NOMO-1 (cell line): ENCODE measurements around the gene B4GALNT2.
"Not testable (repeated sequence)": the region's sequence is repeated elsewhere in the genome, so short reads cannot be mapped to it uniquely, and the experiment has no call there.

ENCODE experiments used
- DNase-seq, 2 experiments: peaks; one replicate each; lab custom pipeline; 2025; ENCODE audit not compliant: unreplicated experiment in 2 of 2; lab: John Stamatoyannopoulos, UW

Gene B4GALNT2

GRCh38 chr17:49170711-49171110 lies 38.1 kb downstream of the B4GALNT2 start:
- DNase-seq = not testable (repeated sequence)

GRCh38 chr17:49175978-49176377 lies 43.4 kb downstream of the B4GALNT2 start:
- DNase-seq = not testable (repeated sequence)

GRCh38 chr17:49180303-49180702 lies 47.7 kb downstream of the B4GALNT2 start:
- DNase-seq = peak; percentile 28 to 36

- no peak for DNase-seq
These were observed 48.5 kb downstream of the B4GALNT2 start for GRCh38 chr17:49180998-49181635.

GRCh38 chr17:49183341-49183740 lies 50.8 kb downstream of the B4GALNT2 start:
- no peak for DNase-seq

- no peak for DNase-seq
These were observed 51.2 kb downstream of the B4GALNT2 start for GRCh38 chr17:49183801-49184200.

- DNase-seq = not testable (repeated sequence)
These were observed 52.0 kb downstream of the B4GALNT2 start for GRCh38 chr17:49184522-49184921.

GRCh38 chr17:49185381-49185780 lies 52.8 kb downstream of the B4GALNT2 start:
- DNase-seq = not testable (repeated sequence)

- DNase-seq = no peak
These were observed 54.7 kb downstream of the B4GALNT2 start for GRCh38 chr17:49187301-49187700.

GRCh38 chr17:49190932-49191331 lies 58.4 kb downstream of the B4GALNT2 start:
- DNase-seq = no peak

GRCh38 chr17:49191409-49191916 lies 58.9 kb downstream of the B4GALNT2 start:
- DNase-seq = peak; percentile 80 to 87

- DNase-seq = peak; percentile 87 to 94
These were observed 59.6 kb downstream of the B4GALNT2 start for GRCh38 chr17:49191917-49192741.

- peak; percentile 21 to 57 for DNase-seq
These were observed 61.1 kb downstream of the B4GALNT2 start for GRCh38 chr17:49193513-49194296.

GRCh38 chr17:49194297-49194607 lies 61.7 kb downstream of the B4GALNT2 start:
- no peak for DNase-seq

- DNase-seq = no peak
These were observed 63.2 kb downstream of the B4GALNT2 start for GRCh38 chr17:49195751-49196150.

- DNase-seq = no peak
These were observed 64.0 kb downstream of the B4GALNT2 start for GRCh38 chr17:49196520-49196919.

- DNase-seq = no peak
These were observed 64.9 kb downstream of the B4GALNT2 start for GRCh38 chr17:49197346-49197998.

- DNase-seq = no peak
These were observed 65.6 kb downstream of the B4GALNT2 start for GRCh38 chr17:49198211-49198610.

GRCh38 chr17:49200423-49201083 lies 68.0 kb downstream of the B4GALNT2 start:
- peak in 1 of 2 experiments; percentile 30 for DNase-seq

- no peak for DNase-seq
These were observed 68.9 kb downstream of the B4GALNT2 start for GRCh38 chr17:49201481-49201927.
